HUES48 (cell line): ENCODE results near the gene EPG5.

ENCODE experiments used
- H3K27ac ChIP-seq: one replicate; pipeline ENCODE4 v1.7.0; 2013; ENCODE audit warnings: low read depth, low read length, inconsistent platforms
- H3K27me3 ChIP-seq: 2 replicates; pipeline ENCODE4 v1.6.1; 2013; ENCODE audit warnings: mild to moderate bottlenecking, low read length; ENCODE audit not compliant: control insufficient read depth, insufficient read depth
- H3K36me3 ChIP-seq: 2 replicates; pipeline ENCODE4 v1.6.1; 2013; ENCODE audit warnings: low read length; ENCODE audit not compliant: control insufficient read depth, insufficient read depth
- H3K4me1 ChIP-seq: 2 replicates; pipeline ENCODE4 v1.6.1; 2013; ENCODE audit warnings: mild to moderate bottlenecking, low read length; ENCODE audit not compliant: control insufficient read depth, insufficient read depth
- H3K4me3 ChIP-seq: 2 replicates; pipeline ENCODE4 v1.5.1; 2013; ENCODE audit warnings: mild to moderate bottlenecking, low read depth, low read length
- H3K9ac ChIP-seq: 2 replicates; pipeline ENCODE4 v1.6.1; 2013; ENCODE audit warnings: mild to moderate bottlenecking, low read depth, low read length, moderate library complexity
- H3K9me3 ChIP-seq: 2 replicates; pipeline ENCODE4 v1.6.1; 2013; ENCODE audit warnings: low read length; ENCODE audit not compliant: control insufficient read depth, insufficient read depth

Gene EPG5, protein sequence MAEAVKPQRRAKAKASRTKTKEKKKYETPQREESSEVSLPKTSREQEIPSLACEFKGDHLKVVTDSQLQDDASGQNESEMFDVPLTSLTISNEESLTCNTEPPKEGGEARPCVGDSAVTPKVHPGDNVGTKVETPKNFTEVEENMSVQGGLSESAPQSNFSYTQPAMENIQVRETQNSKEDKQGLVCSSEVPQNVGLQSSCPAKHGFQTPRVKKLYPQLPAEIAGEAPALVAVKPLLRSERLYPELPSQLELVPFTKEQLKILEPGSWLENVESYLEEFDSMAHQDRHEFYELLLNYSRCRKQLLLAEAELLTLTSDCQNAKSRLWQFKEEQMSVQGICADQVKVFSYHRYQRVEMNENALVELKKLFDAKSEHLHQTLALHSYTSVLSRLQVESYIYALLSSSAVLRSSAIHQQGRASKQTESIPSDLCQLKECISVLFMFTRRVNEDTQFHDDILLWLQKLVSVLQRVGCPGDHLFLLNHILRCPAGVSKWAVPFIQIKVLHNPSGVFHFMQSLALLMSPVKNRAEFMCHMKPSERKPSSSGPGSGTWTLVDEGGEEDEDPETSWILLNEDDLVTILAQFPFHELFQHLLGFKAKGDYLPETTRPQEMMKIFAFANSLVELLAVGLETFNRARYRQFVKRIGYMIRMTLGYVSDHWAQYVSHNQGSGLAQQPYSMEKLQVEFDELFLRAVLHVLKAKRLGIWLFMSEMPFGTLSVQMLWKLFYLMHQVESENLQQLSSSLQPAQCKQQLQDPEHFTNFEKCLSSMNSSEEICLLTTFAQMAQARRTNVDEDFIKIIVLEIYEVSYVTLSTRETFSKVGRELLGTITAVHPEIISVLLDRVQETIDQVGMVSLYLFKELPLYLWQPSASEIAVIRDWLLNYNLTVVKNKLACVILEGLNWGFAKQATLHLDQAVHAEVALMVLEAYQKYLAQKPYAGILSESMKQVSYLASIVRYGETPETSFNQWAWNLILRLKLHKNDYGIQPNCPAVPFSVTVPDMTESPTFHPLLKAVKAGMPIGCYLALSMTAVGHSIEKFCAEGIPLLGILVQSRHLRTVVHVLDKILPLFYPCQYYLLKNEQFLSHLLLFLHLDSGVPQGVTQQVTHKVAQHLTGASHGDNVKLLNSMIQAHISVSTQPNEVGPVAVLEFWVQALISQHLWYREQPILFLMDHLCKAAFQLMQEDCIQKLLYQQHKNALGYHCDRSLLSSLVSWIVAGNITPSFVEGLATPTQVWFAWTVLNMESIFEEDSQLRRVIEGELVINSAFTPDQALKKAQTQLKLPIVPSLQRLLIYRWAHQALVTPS (N-terminal part only)

DNA sequence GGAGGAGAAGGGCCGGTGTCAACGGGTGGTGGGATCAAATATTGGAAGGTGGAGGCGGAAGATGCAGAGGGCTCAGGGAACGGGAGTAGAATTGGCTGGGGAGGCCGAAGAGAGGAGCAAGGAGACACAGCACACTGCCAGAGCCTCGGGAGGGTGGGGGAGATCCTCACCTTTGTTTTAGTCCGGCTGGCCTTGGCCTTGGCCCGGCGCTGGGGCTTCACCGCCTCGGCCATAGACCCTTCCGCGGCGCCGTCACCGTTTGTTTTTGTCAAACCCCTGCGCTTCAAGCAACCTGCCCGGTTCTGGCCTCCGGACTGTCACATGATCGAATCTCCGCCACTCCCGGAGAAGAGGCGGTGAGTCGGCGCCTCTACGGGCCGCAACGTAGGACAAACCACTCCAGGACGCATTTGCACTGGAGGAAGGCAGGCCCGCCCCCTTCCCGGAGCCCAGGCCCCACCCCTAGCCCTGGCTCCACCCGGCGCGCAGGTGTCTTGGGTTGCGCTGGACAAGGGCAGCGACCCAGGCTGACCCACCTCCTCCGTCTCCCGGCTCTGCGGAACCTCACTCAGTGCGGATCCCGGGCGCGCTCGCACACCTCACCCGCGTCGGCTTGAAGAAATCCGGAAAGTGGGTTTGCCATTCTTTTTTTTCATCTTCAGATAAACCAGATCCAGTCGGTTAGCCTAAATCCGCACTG lies at the start of gene EPG5:
TSS of gene EPG5 (minus strand) at position 323 of the 700 bp plus-strand sequence. CDS start at position 233, 90 bp downstream.
- Histone ChIP-seq H3K36me3 (no peaks in the 10 kb centered on the region), H3K4me1 (no peaks in the 10 kb centered on the region), H3K27ac (peak within 1 kb of the TSS; percentile 87), H3K9me3 (no peaks in the 10 kb centered on the region), H3K4me3 (peak within 1 kb of the TSS; percentile 96), H3K27me3 (peaks cover 6% of the 10 kb centered on the region), H3K9ac (peak within 1 kb of the TSS; percentile 84)

DNA sequence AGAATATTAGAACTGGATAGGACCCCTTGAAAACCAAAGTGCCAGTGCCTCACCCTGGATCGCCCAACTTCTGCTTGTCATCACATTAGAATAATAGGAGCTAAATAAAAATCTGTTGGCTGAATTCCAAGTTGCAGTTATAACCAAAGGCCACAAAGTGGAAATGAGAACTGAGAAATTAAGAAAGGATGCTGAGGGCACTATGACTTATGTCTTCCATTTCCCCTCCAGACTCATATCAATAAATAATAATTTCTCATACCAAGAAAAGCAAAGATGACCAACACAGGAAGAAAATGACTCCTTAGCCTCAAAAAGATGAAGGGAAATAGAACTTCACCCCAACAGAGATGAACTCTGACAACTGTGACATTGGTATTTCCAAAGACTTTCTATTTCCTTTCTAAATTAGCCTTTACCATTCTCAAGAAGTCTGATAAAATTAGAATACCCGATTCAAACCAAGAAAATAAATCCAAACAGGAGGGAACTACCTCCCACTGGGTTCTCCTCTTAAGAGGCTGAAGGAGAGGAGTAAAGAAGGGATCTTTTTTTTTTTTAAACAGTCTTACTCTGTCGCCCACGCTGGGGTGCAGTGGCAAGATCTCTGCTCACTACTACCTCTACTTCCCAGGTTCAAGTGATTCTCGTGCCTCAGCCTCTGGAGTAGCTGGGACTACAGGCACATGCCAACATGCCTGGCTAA lies 46.5 kb upstream of the EPG5 start:
- Histone ChIP-seq H3K4me1 (no peaks in the 10 kb centered on the region), H3K9me3 (no peaks in the 10 kb centered on the region), H3K9ac (no peak overlapping the region), H3K27me3 (no peaks in the 10 kb centered on the region), H3K4me3 (no peak overlapping the region), H3K27ac (no peak overlapping the region), H3K36me3 (no peaks in the 10 kb centered on the region)

DNA sequence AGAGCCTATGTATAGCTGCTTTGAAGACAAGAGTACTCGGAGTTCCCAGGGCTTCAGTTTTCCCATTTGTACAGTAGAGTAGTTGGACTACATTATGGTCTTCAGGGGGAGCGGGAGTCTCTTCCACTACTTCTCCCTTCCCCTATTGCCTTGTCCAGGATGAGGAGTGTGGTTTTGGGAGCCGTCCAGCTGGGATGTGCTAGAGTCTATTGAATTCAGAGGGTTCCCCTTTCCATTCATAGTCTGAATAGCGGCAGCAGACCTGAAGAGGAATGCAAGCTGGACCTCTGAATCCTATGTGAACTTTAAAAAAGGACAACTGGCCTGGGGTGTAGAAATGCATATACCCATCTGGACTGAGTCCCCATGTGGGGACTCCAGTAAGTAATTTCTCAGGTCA lies 43.5 kb upstream of the EPG5 start:
- Histone ChIP-seq H3K27me3 (no peaks in the 10 kb centered on the region), H3K4me1 (peaks cover 5% of the 10 kb centered on the region; the same call in 1 of the 2 replicates), H3K36me3 (no peaks in the 10 kb centered on the region), H3K27ac (no peak overlapping the region), H3K9ac (no peak overlapping the region), H3K9me3 (no peaks in the 10 kb centered on the region), H3K4me3 (no peak overlapping the region)

DNA sequence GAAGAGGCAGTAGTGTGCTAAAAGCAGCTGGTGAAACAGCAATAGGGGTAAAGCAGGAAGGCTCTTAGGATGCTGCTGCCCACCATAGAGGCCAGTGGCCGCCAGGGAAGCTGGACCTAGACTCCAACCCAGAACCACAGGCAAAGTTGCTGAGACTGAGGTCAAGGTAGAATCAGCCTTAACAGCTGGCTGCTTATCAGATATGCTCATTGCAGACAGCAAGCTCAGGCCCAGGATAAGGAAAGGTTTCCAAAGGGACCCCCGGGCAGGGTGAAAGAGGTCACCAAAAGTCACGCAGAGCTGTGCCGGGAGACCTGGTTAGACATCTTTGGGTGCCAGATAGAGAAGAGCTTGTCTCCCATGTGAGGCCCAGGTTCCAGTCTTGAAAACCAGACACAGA lies 42.9 kb upstream of the EPG5 start:
- Histone ChIP-seq H3K27ac (no peak overlapping the region), H3K27me3 (no peaks in the 10 kb centered on the region), H3K4me1 (peaks cover 5% of the 10 kb centered on the region; the same call in 1 of the 2 replicates), H3K4me3 (no peak overlapping the region), H3K9me3 (no peaks in the 10 kb centered on the region), H3K9ac (no peak overlapping the region), H3K36me3 (no peaks in the 10 kb centered on the region)

DNA sequence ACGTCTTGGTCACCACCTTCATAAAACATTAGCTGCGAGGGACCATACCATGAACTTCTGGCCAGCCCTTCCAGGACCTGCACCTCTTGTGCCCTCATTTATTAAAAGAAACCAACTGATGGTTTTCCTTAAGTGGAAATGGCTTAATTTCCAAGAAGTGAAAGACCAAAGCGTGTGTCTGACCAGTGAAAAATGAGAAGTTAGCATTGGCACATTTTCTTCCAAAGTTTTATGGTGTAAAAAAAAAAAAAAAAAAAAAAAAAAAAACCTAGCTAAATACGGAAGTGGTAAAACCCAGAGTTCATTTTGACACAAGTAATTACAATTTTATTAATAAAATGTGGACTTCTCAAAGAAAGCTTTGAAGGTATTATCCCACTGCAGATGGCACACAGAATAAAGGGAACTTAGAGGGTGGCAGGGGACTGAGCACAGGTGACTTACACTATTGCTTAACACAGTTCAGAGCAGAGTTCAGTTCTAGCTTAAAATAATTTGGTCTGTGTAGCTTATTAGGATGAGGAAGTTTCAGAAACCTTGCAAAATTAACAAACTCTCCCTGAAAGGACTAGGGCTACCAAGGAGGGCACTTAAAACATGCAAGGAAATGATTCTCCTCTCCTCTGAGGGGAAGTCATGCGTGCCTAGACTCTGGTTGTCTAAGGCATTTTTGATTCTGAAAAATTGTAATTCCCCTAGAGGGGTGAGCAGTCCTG lies 42.2 kb upstream of the EPG5 start:
- Histone ChIP-seq H3K9ac (no peak overlapping the region), H3K27ac (no peak overlapping the region), H3K9me3 (no peaks in the 10 kb centered on the region), H3K4me1 (peaks cover 5% of the 10 kb centered on the region; the same call in 1 of the 2 replicates), H3K27me3 (no peaks in the 10 kb centered on the region), H3K36me3 (no peaks in the 10 kb centered on the region), H3K4me3 (no peak overlapping the region)

DNA sequence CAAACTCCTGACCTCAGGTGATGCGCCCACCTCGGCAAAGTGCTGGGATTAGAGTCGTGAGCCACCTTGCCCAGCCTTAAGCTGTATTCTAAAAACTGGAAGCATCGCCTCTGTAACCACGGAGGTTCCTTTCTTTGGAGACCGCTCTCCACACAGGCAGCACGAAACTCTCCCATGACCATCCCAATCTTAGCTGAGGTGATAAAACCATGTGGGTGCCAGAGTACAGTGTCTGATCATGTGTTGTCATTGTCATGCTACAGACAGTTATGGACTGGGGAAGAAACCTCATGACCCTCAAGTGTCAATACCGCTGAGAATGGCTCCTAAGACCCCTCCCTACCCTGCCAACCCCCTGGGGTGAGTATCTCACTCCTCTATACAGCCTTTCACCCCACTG lies 41.4 kb upstream of the EPG5 start:
- Histone ChIP-seq H3K4me3 (no peak overlapping the region), H3K9me3 (no peaks in the 10 kb centered on the region), H3K36me3 (no peaks in the 10 kb centered on the region), H3K9ac (no peak overlapping the region), H3K4me1 (peaks cover 5% of the 10 kb centered on the region; the same call in 1 of the 2 replicates), H3K27ac (no peak overlapping the region), H3K27me3 (no peaks in the 10 kb centered on the region)

DNA sequence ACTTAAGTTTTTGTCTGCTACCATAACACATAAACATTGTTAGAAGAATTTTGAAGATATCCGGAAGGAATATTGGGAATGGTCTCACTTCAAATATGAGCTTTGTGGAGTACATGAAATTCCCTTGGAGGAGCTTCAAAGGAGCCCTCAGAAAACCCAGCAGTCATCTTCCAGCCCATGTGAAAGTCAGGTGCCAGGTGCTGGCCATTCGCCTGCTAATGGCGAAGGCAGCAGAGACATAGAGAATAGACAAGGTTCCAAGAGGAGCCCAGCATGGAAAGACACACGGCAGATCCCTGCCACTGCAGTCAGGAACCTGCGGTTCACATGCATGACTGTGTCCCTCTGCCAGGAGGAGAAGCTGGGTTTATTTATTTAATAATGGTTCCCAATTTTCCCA lies 40.0 kb upstream of the EPG5 start:
- Histone ChIP-seq H3K9me3 (peaks cover 2% of the 10 kb centered on the region; the same call in 1 of the 2 replicates), H3K9ac (no peak overlapping the region), H3K27me3 (no peaks in the 10 kb centered on the region), H3K27ac (no peak overlapping the region), H3K4me1 (peaks cover 5% of the 10 kb centered on the region; the same call in 1 of the 2 replicates), H3K4me3 (no peak overlapping the region), H3K36me3 (no peaks in the 10 kb centered on the region)

DNA sequence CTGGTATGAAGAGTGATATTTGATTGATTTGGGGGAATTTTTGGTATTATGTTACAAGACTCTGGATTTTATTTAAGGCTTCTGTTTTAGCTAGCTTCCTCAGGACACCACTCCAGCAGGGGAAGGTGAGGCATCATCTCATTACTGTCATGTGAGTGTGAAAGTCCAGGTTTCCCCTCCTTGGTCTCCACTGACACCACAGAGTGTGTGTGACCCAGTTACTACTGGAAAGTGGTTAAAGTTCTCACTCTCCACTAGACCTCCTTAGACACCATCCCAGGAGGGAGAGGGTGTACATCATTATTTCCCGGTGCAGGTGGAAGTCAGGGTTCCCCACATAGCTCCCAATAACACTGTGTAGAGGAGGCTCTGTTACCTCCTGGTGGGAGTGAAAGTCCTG lies 35.8 kb upstream of the EPG5 start:
- Histone ChIP-seq H3K9ac (no peak overlapping the region), H3K36me3 (no peaks in the 10 kb centered on the region), H3K4me3 (no peak overlapping the region), H3K27ac (no peak overlapping the region), H3K27me3 (no peaks in the 10 kb centered on the region), H3K4me1 (peaks cover 10% of the 10 kb centered on the region; the same call in 1 of the 2 replicates), H3K9me3 (peaks cover 6% of the 10 kb centered on the region)

DNA sequence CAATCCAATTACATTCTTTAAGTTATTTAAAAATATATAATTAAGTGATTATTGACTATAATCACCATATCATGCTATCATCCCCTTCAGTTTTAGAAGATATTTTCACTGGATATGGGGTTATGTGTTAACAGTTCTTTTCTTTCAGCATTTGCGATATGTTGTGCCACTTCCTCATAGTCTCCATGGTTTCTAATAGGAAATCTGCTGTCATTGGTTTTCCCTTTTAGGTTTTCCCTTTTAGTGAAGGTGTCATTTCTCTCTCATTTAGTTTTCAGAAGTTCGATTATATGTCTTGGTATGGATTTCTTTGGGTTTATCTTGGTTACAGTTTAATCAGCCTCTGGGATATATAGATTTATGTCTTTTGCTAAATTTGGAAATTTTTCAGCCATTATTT lies 34.8 kb upstream of the EPG5 start:
- H3K4me3 ChIP-seq = no peak overlapping the region
- peaks cover 6% of the 10 kb centered on the region for H3K9me3 ChIP-seq
- peaks cover 12% of the 10 kb centered on the region for H3K4me1 ChIP-seq
- no peak overlapping the region for H3K27ac ChIP-seq
- no peaks in the 10 kb centered on the region for H3K36me3 ChIP-seq
- no peaks in the 10 kb centered on the region for H3K27me3 ChIP-seq
- H3K9ac ChIP-seq = no peak overlapping the region
